Prostate gland (tissue), 2 donors: ENCODE data around the gene DGKZ. TPM values are rescaled to one million over a fixed set of nuclear protein-coding genes. Genes with fewer than 3 reads are reported as not detected.

Experiments
- DNase-seq: peaks from one replicate; pipeline ENCODE4 v3.0.0-alpha.2; 2019; ENCODE audit warnings: low spot score
- H3K27ac ChIP-seq, 2 donors: fragments of 200-600 bp; sonication (generic); 2 replicates each; pipeline ENCODE4 v1.5.1; 2017 to 2019
- H3K27me3 ChIP-seq: fragments of 200-600 bp; sonication (generic); replicated peaks from 2 replicates; pipeline ENCODE4 v1.5.1; 2019; ENCODE audit not compliant: insufficient read depth
- H3K36me3 ChIP-seq, 2 donors: fragments of 200-600 bp; sonication (generic); 1 replicate in 1 of 2; 2 replicates in 1 of 2; pipeline versions ENCODE4 v1.5.1 to v1.8.1; 2017 to 2019
- H3K4me1 ChIP-seq: fragments of 200-600 bp; sonication (generic); replicated peaks from 2 replicates; pipeline ENCODE4 v1.5.1; 2019
- H3K4me3 ChIP-seq, 2 donors: fragments of 200-600 bp; sonication (generic); 2 replicates each; pipeline ENCODE4 v1.5.1; 2017 to 2019
- H3K9me3 ChIP-seq: fragments of 200-600 bp; sonication (generic); 2 replicates; pipeline ENCODE4 v1.5.1; 2017
- POLR2A ChIP-seq: fragments of 450-650 bp; IDR thresholded peaks from one replicate; pipeline ENCODE4 v1.6.1; 2016; ENCODE audit warnings: antibody characterized with exemption, mild to moderate bottlenecking
- POLR2AphosphoS5 ChIP-seq: sonication (generic); formaldehyde crosslinking; IDR thresholded peaks from one replicate; pipeline ENCODE4 v1.6.1; 2017; ENCODE audit warnings: antibody characterized with exemption
- WGBS: methylation state at CpG from one replicate; pipeline ENCODE4 v1.1.5; 2018; 5-methylcytosine and 5-hydroxymethylcytosine counted together
- intact Hi-C: fragments of 100-400 bp; cut with DNase I; formaldehyde crosslinking; loops from one replicate; pipeline ENCODE4 v1.14.2; 2022
- total RNA-seq, 2 donors: library from RNA; depleted of rRNA; stranded (reverse); fragments of >200 nt; gene quantifications; one replicate each; pipeline ENCODE4 v1.1.0, GENCODE V29; 2016
- TF ChIP-seq, protein P1 (sequence below), 4 experiments: fragments of 200-600 bp in 2 of 4; fragments of 450-650 bp in 2 of 4; sonication (generic) in 2 of 4; IDR thresholded peaks; 1 replicate in 3 of 4; 2 replicates in 1 of 4; pipeline ENCODE4 v1.5.1; 2016 to 2019; ENCODE audit warnings: antibody characterized with exemption in 4 of 4, mild to moderate bottlenecking in 2 of 4, moderate library complexity in 2 of 4

DGKZ gene
- total RNA-seq, 2 donors from 2014 or later, result 53.6 to 95.0 TPM

DNA sequence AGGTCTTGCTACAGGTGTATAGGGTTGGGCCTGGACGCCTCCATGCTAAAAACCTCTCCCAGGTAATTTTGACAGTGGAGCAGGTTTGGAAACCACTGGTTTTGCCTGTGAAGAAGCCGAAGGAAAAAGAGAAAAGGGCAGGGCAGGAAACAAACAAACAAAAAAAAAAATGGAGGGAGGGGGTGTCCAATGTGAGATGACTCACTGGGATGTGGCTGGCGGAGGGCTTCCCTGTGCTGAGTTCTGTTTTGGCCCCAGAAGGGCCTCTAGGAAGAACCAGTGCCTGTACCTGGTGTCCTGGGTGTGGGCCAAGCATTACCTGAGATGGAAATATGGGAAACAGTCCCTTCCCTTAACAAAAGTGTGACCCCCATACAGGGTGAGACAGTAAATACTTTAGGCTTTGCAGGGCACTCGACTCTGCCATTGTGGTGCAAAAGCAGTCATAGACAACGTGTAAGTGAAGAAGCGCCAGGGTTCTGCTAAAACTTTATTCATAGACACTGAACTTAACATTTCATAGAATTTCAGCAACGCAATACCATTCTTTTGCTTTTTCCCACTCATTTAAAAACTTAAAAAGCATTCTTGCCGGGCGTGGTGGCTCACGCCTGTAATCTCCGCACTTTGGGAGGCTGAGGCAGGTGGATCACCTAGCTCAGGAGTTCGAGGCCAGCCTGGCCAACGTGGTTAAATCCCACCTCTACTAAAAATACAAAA is 9.5 kb upstream of the DGKZ start:
- Histone ChIP-seq H3K9me3 (no peaks in the 10 kb centered on the region), H3K4me3 (no peak overlapping the region), H3K27ac (no peak overlapping the region), H3K36me3 (no peaks in the 10 kb centered on the region), H3K4me1 (peaks cover 11% of the 10 kb centered on the region), H3K27me3 (no peaks in the 10 kb centered on the region)
- WGBS, result 87% methylated on average over 13 of the region's 13 CpGs
- TF ChIP-seq, protein P1, sequence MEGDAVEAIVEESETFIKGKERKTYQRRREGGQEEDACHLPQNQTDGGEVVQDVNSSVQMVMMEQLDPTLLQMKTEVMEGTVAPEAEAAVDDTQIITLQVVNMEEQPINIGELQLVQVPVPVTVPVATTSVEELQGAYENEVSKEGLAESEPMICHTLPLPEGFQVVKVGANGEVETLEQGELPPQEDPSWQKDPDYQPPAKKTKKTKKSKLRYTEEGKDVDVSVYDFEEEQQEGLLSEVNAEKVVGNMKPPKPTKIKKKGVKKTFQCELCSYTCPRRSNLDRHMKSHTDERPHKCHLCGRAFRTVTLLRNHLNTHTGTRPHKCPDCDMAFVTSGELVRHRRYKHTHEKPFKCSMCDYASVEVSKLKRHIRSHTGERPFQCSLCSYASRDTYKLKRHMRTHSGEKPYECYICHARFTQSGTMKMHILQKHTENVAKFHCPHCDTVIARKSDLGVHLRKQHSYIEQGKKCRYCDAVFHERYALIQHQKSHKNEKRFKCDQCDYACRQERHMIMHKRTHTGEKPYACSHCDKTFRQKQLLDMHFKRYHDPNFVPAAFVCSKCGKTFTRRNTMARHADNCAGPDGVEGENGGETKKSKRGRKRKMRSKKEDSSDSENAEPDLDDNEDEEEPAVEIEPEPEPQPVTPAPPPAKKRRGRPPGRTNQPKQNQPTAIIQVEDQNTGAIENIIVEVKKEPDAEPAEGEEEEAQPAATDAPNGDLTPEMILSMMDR (IDR thresholded peaks at IDR 0.05), result no peak
- no peak for TF ChIP-seq POLR2A
- TF ChIP-seq POLR2AphosphoS5, result no peak
- no peak for DNase-seq
- intact Hi-C loops, result loop anchor here (10.0 kb wide), 1 partner anchor 213 kb away; the partner anchor contains the start of gene PHF21A

DNA sequence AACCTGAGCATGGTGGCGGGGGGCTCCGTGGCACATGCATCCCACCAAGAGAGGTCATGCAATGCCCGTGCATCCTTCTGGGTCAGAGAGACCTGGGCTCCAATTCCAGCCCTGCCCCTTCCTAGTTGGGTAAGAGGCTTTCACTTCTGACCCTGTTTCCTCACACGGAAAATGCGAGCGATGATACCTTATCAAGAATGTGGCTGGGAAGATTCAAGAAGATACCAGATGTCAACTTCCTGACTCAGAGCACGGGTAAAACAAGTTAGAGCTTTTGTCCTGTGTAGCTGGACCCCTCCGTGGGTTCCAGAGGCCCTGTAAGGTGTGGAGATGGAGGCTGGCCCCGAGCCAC is 8.7 kb upstream of the DGKZ start:
- Histone ChIP-seq H3K4me3 (peak overlapping the region in 1 of 2 donors; percentile 15), H3K4me1 (peaks cover 11% of the 10 kb centered on the region), H3K27ac (peak overlapping the region; percentile 76 to 78), H3K9me3 (no peaks in the 10 kb centered on the region), H3K27me3 (no peaks in the 10 kb centered on the region), H3K36me3 (no peaks in the 10 kb centered on the region)
- TF ChIP-seq, protein P1 (IDR thresholded peaks at IDR 0.05), result no peak
- no peak for TF ChIP-seq POLR2A
- TF ChIP-seq POLR2AphosphoS5, result no peak
- no peak for DNase-seq
- intact Hi-C loops, result loop anchor here (10.0 kb wide), 1 partner anchor 214 kb away; the partner anchor contains the start of gene PHF21A
- 19% methylated on average over 9 of the region's 9 CpGs for WGBS

DNA sequence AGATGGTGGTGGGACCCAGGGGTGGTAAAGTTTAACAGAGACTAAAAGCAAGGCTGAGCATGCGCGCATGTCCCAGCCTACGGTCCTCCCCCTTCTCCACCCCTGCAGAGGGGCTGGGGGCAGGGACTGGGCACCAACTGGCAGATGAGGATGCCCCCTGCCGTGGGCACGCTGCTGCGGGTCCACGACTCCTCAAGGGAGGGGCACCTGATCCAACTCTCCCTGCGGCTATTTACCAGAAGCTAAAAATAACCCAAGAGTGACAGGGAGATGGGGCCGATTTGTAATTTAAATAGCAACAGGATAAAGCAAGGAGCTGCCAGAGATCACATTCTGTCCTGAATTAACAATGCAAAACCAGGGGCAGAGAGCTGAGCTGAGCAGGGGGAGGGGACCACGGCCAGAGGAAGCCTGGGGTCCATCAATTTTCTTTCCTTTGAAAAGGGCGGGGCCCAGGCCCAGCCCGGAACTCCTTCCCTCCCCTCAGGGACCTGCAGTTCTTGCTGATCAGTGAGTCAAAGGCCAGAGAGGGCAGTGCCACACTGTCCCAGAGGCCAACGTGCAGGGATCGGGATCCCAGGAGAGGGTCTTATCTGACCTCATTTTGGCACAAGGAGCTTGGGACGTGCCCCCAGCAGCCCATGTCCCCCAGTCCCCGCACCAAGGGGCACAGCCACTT is 8.1 kb upstream of the DGKZ start:
- WGBS, result 13% methylated on average over 16 of the region's 16 CpGs
- Histone ChIP-seq H3K4me3 (peak overlapping the region in 1 of 2 donors; percentile 15), H3K36me3 (no peaks in the 10 kb centered on the region), H3K9me3 (no peaks in the 10 kb centered on the region), H3K27me3 (no peaks in the 10 kb centered on the region), H3K27ac (peak overlapping the region; percentile 76 to 78), H3K4me1 (peaks cover 11% of the 10 kb centered on the region)
- intact Hi-C loops, result loop anchor here (10.0 kb wide), 1 partner anchor 214 kb away; the partner anchor contains the start of gene PHF21A
- peak; percentile 59 for DNase-seq
- TF ChIP-seq POLR2A (no peak), POLR2AphosphoS5 (peak; percentile 68)
- TF ChIP-seq, protein P1 (IDR thresholded peaks at IDR 0.05), result peak in 1 of 4 experiments; percentile 16

DNA sequence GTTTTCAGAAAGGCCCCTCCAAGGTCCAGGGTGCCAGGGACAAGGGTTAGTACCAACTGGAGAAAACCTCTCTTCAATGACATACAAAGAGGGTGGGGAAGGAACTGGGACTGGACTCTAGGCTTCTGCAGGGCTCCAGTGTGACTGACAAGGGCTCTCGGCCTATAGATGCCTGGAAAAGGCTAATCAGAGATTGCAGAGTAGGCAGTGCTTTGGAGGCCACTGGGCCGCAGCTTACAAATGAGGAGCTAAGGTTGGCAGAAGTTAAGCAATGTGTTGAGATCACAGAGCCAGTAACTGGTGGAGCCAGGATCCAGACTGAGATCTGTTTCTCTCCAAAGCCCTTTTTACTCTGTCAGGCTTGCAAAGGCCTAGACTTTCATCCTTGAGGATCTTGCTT is 7.4 kb upstream of the DGKZ start:
- Histone ChIP-seq H3K27me3 (no peaks in the 10 kb centered on the region), H3K9me3 (no peaks in the 10 kb centered on the region), H3K27ac (peak overlapping the region in 1 of 2 donors; percentile 76), H3K36me3 (no peaks in the 10 kb centered on the region), H3K4me1 (peaks cover 11% of the 10 kb centered on the region), H3K4me3 (no peak overlapping the region)
- WGBS, result 65% methylated on average over 2 of the region's 2 CpGs
- TF ChIP-seq POLR2A, result no peak
- TF ChIP-seq, protein P1 (IDR thresholded peaks at IDR 0.05), result no peak
- no peak for TF ChIP-seq POLR2AphosphoS5
- intact Hi-C loops, result loop anchor here (10.0 kb wide), 1 partner anchor 215 kb away; the partner anchor contains the start of gene PHF21A
- no peak for DNase-seq
